Type B pancreatic cell (in vitro differentiated cells): Measurements from ENCODE around the gene RHOH. TPM values are rescaled to one million over a fixed set of nuclear protein-coding genes. Genes with fewer than 3 reads are reported as not detected.

ENCODE experiments used
- DNase-seq: peaks from one replicate; pipeline ENCODE4 v3.0.0; 2021; ENCODE audit warnings: mixed read lengths; ENCODE audit not compliant: unreplicated experiment; ENCODE audit errors: extremely low spot score
- H3K27ac Mint-ChIP-seq: 2 replicates; pipeline ENCODE4 v1.8.0; 2021; ENCODE audit warnings: mild to moderate bottlenecking, mixed read lengths
- H3K27me3 Mint-ChIP-seq: 2 replicates; pipeline ENCODE4 v1.8.0; 2021; ENCODE audit warnings: mixed read lengths
- H3K36me3 Mint-ChIP-seq: 2 replicates; pipeline ENCODE4 v1.8.0; 2021; ENCODE audit warnings: mixed read lengths
- H3K4me1 Mint-ChIP-seq: one replicate; pipeline ENCODE4 v1.8.0; 2021; ENCODE audit warnings: mixed read lengths; ENCODE audit not compliant: unreplicated experiment
- H3K4me3 Mint-ChIP-seq: 2 replicates; pipeline ENCODE4 v1.8.0; 2021; ENCODE audit warnings: mild to moderate bottlenecking, mixed read lengths
- H3K9me3 Mint-ChIP-seq: 2 replicates; pipeline ENCODE4 v1.8.0; 2021; ENCODE audit warnings: mixed read lengths
- total RNA-seq: library from RNA; stranded (reverse); gene quantifications from 2 replicates; pipeline ENCODE4 v1.2.1, GENCODE V29; 2021; ENCODE audit warnings: low replicate concordance
- TF ChIP-seq, protein P1 (sequence below): fragments of 200-600 bp; sonication (generic); conservative IDR thresholded peaks from 2 replicates; pipeline ENCODE4 v1.5.0; 2021; ENCODE audit warnings: antibody characterized with exemption, mild to moderate bottlenecking

The RHOH gene
- total RNA-seq, 1 donor from 2014 or later: 5.4 TPM

DNA sequence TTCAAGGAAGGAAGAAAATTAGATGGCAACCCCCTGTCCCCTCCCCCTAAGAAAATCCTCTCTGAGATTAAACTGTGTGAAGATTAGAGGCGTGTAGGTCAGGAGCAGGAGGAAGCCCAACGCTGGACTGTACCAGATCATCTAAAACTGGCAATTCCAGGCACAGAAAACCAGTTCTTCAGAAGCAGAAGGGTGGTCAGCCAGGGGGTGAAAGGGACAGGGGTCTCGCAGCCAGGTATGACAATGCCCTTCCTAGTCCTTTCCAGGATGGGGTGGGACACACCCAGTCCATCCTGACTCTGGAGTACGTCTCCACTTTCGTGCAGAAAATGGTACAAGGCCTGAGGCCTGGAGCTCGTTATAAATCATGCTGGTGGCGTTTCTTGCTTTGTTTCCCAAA, 3.3 kb upstream of the RHOH start:
- Mint-ChIP-seq H3K27ac (no peak overlapping the region), H3K9me3 (no peaks in the 10 kb centered on the region), H3K4me3 (no peak overlapping the region), H3K27me3 (peaks cover 3% of the 10 kb centered on the region), H3K36me3 (no peaks in the 10 kb centered on the region), H3K4me1 (peaks cover 50% of the 10 kb centered on the region)
- DNase-seq: no peak
- TF ChIP-seq, protein P1, sequence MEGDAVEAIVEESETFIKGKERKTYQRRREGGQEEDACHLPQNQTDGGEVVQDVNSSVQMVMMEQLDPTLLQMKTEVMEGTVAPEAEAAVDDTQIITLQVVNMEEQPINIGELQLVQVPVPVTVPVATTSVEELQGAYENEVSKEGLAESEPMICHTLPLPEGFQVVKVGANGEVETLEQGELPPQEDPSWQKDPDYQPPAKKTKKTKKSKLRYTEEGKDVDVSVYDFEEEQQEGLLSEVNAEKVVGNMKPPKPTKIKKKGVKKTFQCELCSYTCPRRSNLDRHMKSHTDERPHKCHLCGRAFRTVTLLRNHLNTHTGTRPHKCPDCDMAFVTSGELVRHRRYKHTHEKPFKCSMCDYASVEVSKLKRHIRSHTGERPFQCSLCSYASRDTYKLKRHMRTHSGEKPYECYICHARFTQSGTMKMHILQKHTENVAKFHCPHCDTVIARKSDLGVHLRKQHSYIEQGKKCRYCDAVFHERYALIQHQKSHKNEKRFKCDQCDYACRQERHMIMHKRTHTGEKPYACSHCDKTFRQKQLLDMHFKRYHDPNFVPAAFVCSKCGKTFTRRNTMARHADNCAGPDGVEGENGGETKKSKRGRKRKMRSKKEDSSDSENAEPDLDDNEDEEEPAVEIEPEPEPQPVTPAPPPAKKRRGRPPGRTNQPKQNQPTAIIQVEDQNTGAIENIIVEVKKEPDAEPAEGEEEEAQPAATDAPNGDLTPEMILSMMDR: no peak

DNA sequence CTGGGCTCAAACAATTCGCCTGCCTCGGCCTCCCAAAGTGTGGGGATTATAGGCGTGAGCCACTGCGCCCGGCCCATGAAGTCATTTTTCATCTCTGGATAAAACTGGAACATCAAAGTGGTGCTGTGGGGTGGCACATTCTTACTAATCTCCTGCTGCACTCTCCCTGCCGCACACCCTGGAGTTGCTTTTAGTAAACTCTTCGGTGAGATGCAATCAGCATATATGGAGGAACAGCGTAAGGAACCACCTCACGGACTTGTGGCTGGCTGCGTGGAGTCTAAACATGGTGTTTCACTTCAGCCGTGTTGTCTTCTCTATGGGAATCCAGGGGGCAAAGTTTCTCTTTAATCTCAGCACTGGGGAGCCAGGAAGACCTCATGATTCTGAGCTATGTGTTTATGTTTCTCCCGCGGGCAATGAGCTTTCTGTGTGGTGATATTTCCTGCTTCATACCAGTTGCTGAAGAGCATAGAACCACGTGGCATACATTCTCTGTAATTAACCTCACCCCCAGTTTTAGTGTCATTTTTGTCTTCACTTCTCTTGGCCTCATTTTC, 2.1 kb upstream of the RHOH start:
- TF ChIP-seq, protein P1: no peak
- DNase-seq: no peak
- Mint-ChIP-seq H3K4me3 (peak overlapping the region; percentile 40), H3K4me1 (peaks cover 50% of the 10 kb centered on the region), H3K27me3 (peaks cover 3% of the 10 kb centered on the region), H3K27ac (peak overlapping the region; percentile 14), H3K9me3 (no peaks in the 10 kb centered on the region), H3K36me3 (no peaks in the 10 kb centered on the region)

DNA sequence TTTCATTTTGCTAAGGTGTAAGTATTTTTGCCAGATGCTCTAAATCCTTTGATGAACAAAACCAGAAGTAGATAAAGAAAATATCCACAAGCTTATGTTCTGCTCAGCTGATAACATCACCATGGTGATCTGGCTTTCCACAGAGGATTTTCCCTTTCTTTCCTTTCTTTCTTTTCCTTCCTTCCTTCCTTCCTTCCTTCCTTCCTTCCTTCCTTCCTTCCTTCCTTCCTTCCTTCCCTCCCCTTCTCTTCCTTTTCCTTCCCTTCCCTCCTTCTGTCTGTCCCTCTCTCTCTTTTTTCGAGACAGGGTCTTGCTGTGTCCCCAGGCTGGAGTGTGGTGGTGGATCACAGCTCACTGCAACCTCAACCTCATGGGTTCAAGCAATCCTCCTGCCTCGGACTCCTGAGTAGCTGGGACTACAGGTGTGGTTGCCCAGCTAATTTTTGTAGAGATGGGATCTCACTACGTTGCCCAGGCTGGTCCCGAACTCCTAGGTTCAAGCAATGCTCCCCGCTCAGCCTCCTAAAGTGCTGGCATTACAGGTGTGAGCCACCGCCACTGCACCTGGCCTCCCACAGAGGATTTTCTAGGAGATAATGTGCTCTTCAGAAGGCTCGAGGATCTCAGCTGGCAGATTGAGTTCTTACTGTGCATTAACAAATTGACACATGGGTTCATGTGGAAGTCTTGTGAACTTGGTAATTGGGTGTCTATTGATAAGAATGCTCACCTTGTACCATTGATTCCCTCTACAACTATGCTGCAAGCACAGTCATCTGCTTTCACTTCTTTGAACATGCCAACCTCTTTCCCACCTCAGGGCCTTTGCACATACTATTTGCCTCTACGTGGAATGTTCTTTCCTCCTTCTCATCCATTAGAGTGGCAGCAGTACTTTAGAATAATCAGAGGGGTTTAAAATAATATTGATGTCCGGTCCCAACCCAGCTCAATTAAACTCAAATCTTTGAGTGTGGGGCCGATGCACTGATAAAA, 1.4 kb upstream of the RHOH start:
- Mint-ChIP-seq H3K9me3 (no peaks in the 10 kb centered on the region), H3K27ac (peak overlapping the region; percentile 14), H3K27me3 (peaks cover 3% of the 10 kb centered on the region), H3K4me3 (no peak overlapping the region), H3K4me1 (peaks cover 46% of the 10 kb centered on the region), H3K36me3 (no peaks in the 10 kb centered on the region)
- TF ChIP-seq, protein P1: no peak
- DNase-seq: no peak

DNA sequence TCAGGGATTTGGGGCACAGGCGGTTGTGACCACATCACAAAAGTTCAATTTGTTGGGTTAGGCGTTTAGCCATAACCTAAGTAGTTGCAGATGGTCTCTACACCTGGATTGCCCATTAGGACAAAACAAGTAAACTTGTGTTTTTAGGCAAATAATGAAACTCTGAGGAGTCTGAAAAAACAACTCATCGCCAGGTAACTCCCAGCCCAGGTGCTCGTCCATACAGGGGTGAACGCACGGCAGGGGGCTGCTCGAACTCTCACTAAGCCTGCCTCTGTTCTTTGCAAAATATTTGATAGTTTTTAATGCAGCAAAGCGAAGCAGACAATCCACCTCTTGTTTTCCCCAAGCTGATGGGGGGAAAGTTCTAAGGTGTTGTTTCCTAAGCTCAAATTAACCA, 559 bp upstream of the RHOH start:
- peak overlapping the region; percentile 64 for H3K27ac Mint-ChIP-seq
- H3K36me3 Mint-ChIP-seq: no peaks in the 10 kb centered on the region
- H3K9me3 Mint-ChIP-seq: no peaks in the 10 kb centered on the region
- H3K4me3 Mint-ChIP-seq: no peak overlapping the region
- TF ChIP-seq, protein P1: no peak
- H3K4me1 Mint-ChIP-seq: peaks cover 42% of the 10 kb centered on the region
- DNase-seq: no peak
- peaks cover 3% of the 10 kb centered on the region for H3K27me3 Mint-ChIP-seq

DNA sequence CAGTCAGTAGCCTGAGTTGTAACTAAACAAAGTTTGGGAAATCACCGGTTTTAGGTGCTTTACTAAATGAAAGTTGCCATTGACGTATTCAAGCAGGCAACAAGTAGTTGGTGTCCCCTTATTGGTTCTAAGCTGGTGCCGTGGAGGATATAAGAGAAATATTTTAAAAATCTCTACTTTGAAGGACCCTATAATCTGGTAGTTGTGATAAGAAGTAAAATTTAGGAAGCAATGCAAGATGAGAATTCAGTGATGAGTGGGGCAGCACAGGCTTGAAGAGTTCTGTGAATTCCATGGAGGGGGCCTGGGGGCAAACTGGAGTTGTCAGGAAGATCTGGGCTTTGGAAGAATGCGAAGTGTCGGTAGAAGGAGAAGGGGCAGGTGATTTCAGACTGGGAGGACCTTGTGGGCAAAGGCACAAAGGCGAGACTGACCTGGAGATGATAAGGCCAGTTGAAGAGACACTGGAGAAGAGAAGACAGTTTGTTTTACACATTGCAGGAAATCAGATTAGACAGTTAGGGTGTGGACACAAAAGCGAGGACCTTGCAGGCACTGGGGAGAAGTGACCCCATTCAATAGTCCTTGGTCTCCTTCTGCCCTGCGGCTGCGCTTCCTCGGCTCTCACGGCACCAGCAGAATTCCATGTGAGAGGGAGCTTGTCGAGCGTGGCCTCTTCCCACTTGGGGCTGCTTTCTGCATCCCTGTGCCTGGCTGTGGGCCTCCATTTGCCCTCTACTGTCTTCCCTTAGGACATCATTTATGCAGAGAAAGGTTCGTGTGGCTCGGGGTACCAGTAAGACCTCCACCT, 1.3 kb downstream of the RHOH start:
- H3K27me3 Mint-ChIP-seq: peaks cover 3% of the 10 kb centered on the region
- H3K36me3 Mint-ChIP-seq: no peaks in the 10 kb centered on the region
- TF ChIP-seq, protein P1: no peak
- H3K4me3 Mint-ChIP-seq: peak overlapping the region; percentile 73
- H3K27ac Mint-ChIP-seq: no peak overlapping the region
- peaks cover 30% of the 10 kb centered on the region for H3K4me1 Mint-ChIP-seq
- no peak for DNase-seq
- no peaks in the 10 kb centered on the region for H3K9me3 Mint-ChIP-seq
